Keratinocyte (primary cell): ENCODE data around the gene CA5A. TPM values are rescaled to one million over a fixed set of nuclear protein-coding genes. Genes with fewer than 3 reads are reported as not detected.

Experiments
- DNase-seq: peaks from one replicate; pipeline ENCODE4 v3.0.0-alpha.2; 2011; ENCODE audit warnings: low read depth, missing footprints, low spot score
- FAIRE-seq: peaks from 2 replicates; lab custom pipeline; 2011; peaks lifted over from hg19 to GRCh38; lab: Jason Lieb, UNC
- H2AFZ ChIP-seq: 2 replicates; pipeline ENCODE4 v1.6.0; 2012; ENCODE audit warnings: low read length, control low read depth, inconsistent platforms; ENCODE audit not compliant: control insufficient read depth
- H3K27ac ChIP-seq: 2 replicates; pipeline ENCODE4 v1.5.1; 2011; ENCODE audit warnings: low read length; ENCODE audit not compliant: control insufficient read depth, insufficient read depth
- H3K27me3 ChIP-seq: 3 replicates; pipeline ENCODE4 v1.6.0; 2011; ENCODE audit warnings: low read length; ENCODE audit not compliant: control insufficient read depth, insufficient read depth; ENCODE audit errors: extremely low read depth
- H3K36me3 ChIP-seq, 2 experiments: 2 replicates in 1 of 2; 3 replicates in 1 of 2; pipeline ENCODE4 v1.5.1; 2011; ENCODE audit warnings: low read length in 2 of 2, mild to moderate bottlenecking in 1 of 2; ENCODE audit not compliant: control insufficient read depth in 2 of 2, insufficient read depth in 2 of 2; ENCODE audit errors: extremely low read depth in 1 of 2
- H3K4me1 ChIP-seq: 3 replicates; pipeline ENCODE4 v1.5.1; 2011; ENCODE audit warnings: low read length; ENCODE audit not compliant: control insufficient read depth, insufficient read depth; ENCODE audit errors: extremely low read depth
- H3K4me2 ChIP-seq: 3 replicates; pipeline ENCODE4 v1.6.0; 2011; ENCODE audit warnings: low read depth, low read length; ENCODE audit not compliant: control insufficient read depth, insufficient read depth; ENCODE audit errors: extremely low read depth
- H3K4me3 ChIP-seq, 3 experiments: fragments of 200-600 bp in 1 of 3; sonication (generic) in 1 of 3; 2 replicates in 2 of 3; 3 replicates in 1 of 3; pipeline ENCODE4 v1.5.1; 2011 to 2016; ENCODE audit warnings: low read length in 3 of 3, mild to moderate bottlenecking in 3 of 3, control low read depth in 2 of 3, inconsistent platforms in 1 of 3, low read depth in 1 of 3, mixed read lengths in 1 of 3, mixed run types in 1 of 3, moderate library complexity in 1 of 3; ENCODE audit not compliant: control insufficient read depth in 2 of 3, insufficient read depth in 2 of 3; ENCODE audit errors: extremely low read depth in 1 of 3
- H3K79me2 ChIP-seq: 2 replicates; pipeline ENCODE4 v1.6.0; 2012; ENCODE audit warnings: low read length; ENCODE audit not compliant: control insufficient read depth, insufficient read depth
- H3K9ac ChIP-seq: 3 replicates; pipeline ENCODE4 v1.6.0; 2011; ENCODE audit warnings: low read length; ENCODE audit not compliant: control insufficient read depth, insufficient read depth; ENCODE audit errors: extremely low read depth
- H3K9me1 ChIP-seq: 3 replicates; pipeline ENCODE4 v1.6.0; 2011; ENCODE audit warnings: low read length; ENCODE audit not compliant: control insufficient read depth, insufficient read depth; ENCODE audit errors: extremely low read depth
- H3K9me3 ChIP-seq: 2 replicates; pipeline ENCODE4 v1.5.1; 2012; ENCODE audit warnings: low read depth, low read length; ENCODE audit not compliant: control insufficient read depth
- H4K20me1 ChIP-seq: 3 replicates; pipeline ENCODE4 v1.6.0; 2011; ENCODE audit warnings: low read length; ENCODE audit not compliant: control insufficient read depth, insufficient read depth; ENCODE audit errors: extremely low read depth
- CTCF ChIP-seq, 3 experiments: IDR thresholded peaks in 1 of 3; conservative IDR thresholded peaks in 1 of 3; optimal IDR thresholded peaks in 1 of 3; 2 replicates in 2 of 3; 3 replicates in 1 of 3; pipeline versions ENCODE3 to v1.5.1; 2011; ENCODE audit warnings: low read length in 3 of 3, mild to moderate bottlenecking in 3 of 3, moderate library complexity in 2 of 3, control low read depth in 1 of 3, inconsistent platforms in 1 of 3; ENCODE audit not compliant: insufficient read depth in 2 of 3; ENCODE audit errors: extremely low read depth in 1 of 3
- EZH2 ChIP-seq: IDR thresholded peaks from one replicate; pipeline ENCODE4 v1.6.1; 2012; ENCODE audit warnings: inconsistent platforms, mild to moderate bottlenecking, low read length, moderate library complexity
- dilution Hi-C: fragments of 300-500 bp; cut with MboI; formaldehyde crosslinking; loops from one replicate; pipeline ENCODE4 v1.7.0; 2020; ENCODE audit warnings: low sequenced_read_pairs; ENCODE audit not compliant: extremely low pct_ligation_motif_present
- polyA plus RNA-seq, 5 experiments: library from polyadenylated mRNA; depleted of rRNA in 3 of 5; stranded (reverse) in 3 of 5; stranded (forward) in 1 of 5; unstranded in 1 of 5; fragments of >200 nt; gene quantifications; 1 replicate in 1 of 5; 2 replicates in 3 of 5; 3 replicates in 1 of 5; pipeline versions ENCODE4 v1.2.1 to v1.2.3, GENCODE V29; 2011 to 2012; ENCODE audit warnings: missing spikeins in 2 of 5, low read depth in 1 of 5, low replicate concordance in 1 of 5

CA5A gene
- polyA plus RNA-seq, 1 donor (not counting 4 experiments of a cell fraction or from before 2014, with no cell fraction given), result not detected

GRCh38 chr16:87976665-87977064, 40.3 kb upstream of the CA5A start:
- dilution Hi-C loops, result no loop called here

GRCh38 chr16:87974178-87974577, 37.8 kb upstream of the CA5A start:
- H3K4me3 ChIP-seq, result no peak overlapping the region
- H3K79me2 ChIP-seq, result peaks cover 51% of the 10 kb centered on the region
- H3K27me3 ChIP-seq, result no peaks in the 10 kb centered on the region
- H3K27ac ChIP-seq, result no peak overlapping the region
- no peaks in the 10 kb centered on the region for H3K9me1 ChIP-seq
- DNase-seq (no peak), FAIRE-seq (no peak)
- TF ChIP-seq EZH2 (no peak), CTCF (optimal IDR thresholded peaks at IDR 0.05 in 1 of 3, IDR thresholded peaks at IDR 0.05 in 1 of 3, conservative IDR thresholded peaks at IDR 0.05 in 1 of 3; ENCODE audit: extremely low read depth in 1 of 3, insufficient read depth in 2 of 3, low read length in 3 of 3) (no peak)
- no peak overlapping the region for H3K9ac ChIP-seq
- peaks cover 0 to 4% of the 10 kb centered on the region in 2 experiments for H3K36me3 ChIP-seq
- H3K9me3 ChIP-seq, result peaks cover 10% of the 10 kb centered on the region
- H4K20me1 ChIP-seq, result no peaks in the 10 kb centered on the region
- no peak overlapping the region for H3K4me2 ChIP-seq
- no peak overlapping the region for H2AFZ ChIP-seq
- H3K4me1 ChIP-seq, result peaks cover 3% of the 10 kb centered on the region
- dilution Hi-C loops, result no loop called here

More at GRCh38 chr16:87976665-87977064, 40.3 kb upstream of the CA5A start:
- TF ChIP-seq CTCF (optimal IDR thresholded peaks at IDR 0.05 in 1 of 3, IDR thresholded peaks at IDR 0.05 in 1 of 3, conservative IDR thresholded peaks at IDR 0.05 in 1 of 3; ENCODE audit: extremely low read depth in 1 of 3, insufficient read depth in 2 of 3, low read length in 3 of 3), result no peak
- peaks cover 0 to 4% of the 10 kb centered on the region in 2 experiments for H3K36me3 ChIP-seq
- peaks cover 28% of the 10 kb centered on the region for H3K79me2 ChIP-seq
- H3K9me1 ChIP-seq, result no peaks in the 10 kb centered on the region
- H3K4me2 ChIP-seq, result no peak overlapping the region
- no peak overlapping the region for H2AFZ ChIP-seq
- H3K9me3 ChIP-seq, result peaks cover 6% of the 10 kb centered on the region
- H3K27me3 ChIP-seq, result no peaks in the 10 kb centered on the region
- no peaks in the 10 kb centered on the region for H4K20me1 ChIP-seq
- no peak overlapping the region for H3K9ac ChIP-seq
- DNase-seq (no peak), FAIRE-seq (no peak)
- H3K27ac ChIP-seq, result no peak overlapping the region
- peaks cover 3% of the 10 kb centered on the region for H3K4me1 ChIP-seq
- H3K4me3 ChIP-seq, result no peak overlapping the region
